HCT116 (cell line): ENCODE results near the gene OR6J1. TPM values are rescaled to one million over a fixed set of nuclear protein-coding genes. Genes with fewer than 3 reads are reported as not detected.
A peak's percentile ranks its signal among the peaks of the same experiment; 100 is the strongest.
"Not testable (repeated sequence)": the region's sequence is repeated elsewhere in the genome, so short reads cannot be mapped to it uniquely, and the experiment has no call there.

ENCODE experiments used
- ATAC-seq: fragments of 200-7000 bp; cut with Tn5 transposase; 2 replicates; pipeline ENCODE4 v1.9.1; 2020; ENCODE audit warnings: mild to moderate bottlenecking, moderate library complexity
- BruUV-seq: library from RNA; stranded (reverse); fragments of 400-500 nt; replicated peaks from 2 replicates; lab custom pipeline; 2021; lab: Mats Ljungman, UMichigan
- CTCF ChIA-PET: fragments of 300-600 bp; sonication (Branson Sonifier 250); formaldehyde crosslinking; loops from one replicate; lab custom pipeline; 2021; ENCODE audit warnings: antibody characterized with exemption; lab: Charles Lee
- POLR2A ChIA-PET: fragments of 300-600, 350-600 bp; sonication (Branson Sonifier 250); formaldehyde crosslinking; loops from one replicate; lab custom pipeline; 2021; ENCODE audit warnings: antibody characterized with exemption; lab: Charles Lee
- RAD21 ChIA-PET, 2 experiments: fragments of 300-600 bp; sonication (Branson Sonifier 250); formaldehyde crosslinking; loops; one replicate each; lab custom pipeline; 2023; ENCODE audit warnings: low total read pairs in 2 of 2; ENCODE audit not compliant: uncharacterized antibody in 2 of 2, unreplicated experiment in 2 of 2, low non-redundant PET in 1 of 2; lab: Charles Lee
- DNase-seq: peaks from one replicate; pipeline ENCODE4 v3.0.0-alpha.2; 2010; ENCODE audit warnings: low read depth, low spot score
- H2AFZ ChIP-seq: fragments of 200-600 bp; shearing (Covaris generic), sonication (generic); 2 replicates; pipeline ENCODE4 v1.6.1; 2017; ENCODE audit warnings: low read depth, mixed run types, mixed read lengths, antibody characterized with exemption, low read length; ENCODE audit not compliant: poor library complexity, severe bottlenecking
- H3K27ac ChIP-seq: 2 replicates; pipeline ENCODE4 v1.5.1; 2012; ENCODE audit warnings: low read depth, low read length
- H3K27me3 ChIP-seq: fragments of 200-600 bp; sonication (generic); 2 replicates; pipeline ENCODE4 v1.6.1; 2016; ENCODE audit warnings: mixed run types, low read length, mixed read lengths; ENCODE audit not compliant: insufficient read depth
- H3K36me3 ChIP-seq, 2 experiments: fragments of 200-500 bp in 1 of 2; fragments of 200-600 bp in 1 of 2; sonication (Bioruptor generic) in 1 of 2; sonication (generic) in 1 of 2; 2 replicates each; pipeline versions ENCODE4 v1.5.1 to v1.6.1; 2014 to 2016; ENCODE audit warnings: low read length in 2 of 2, inconsistent platforms in 1 of 2, mixed read lengths in 1 of 2, mixed run types in 1 of 2; ENCODE audit not compliant: insufficient read depth in 2 of 2, control insufficient read depth in 1 of 2
- H3K4me1 ChIP-seq, 2 experiments: fragments of 200-600 bp in 1 of 2; sonication (generic) in 1 of 2; 2 replicates each; pipeline versions ENCODE4 v1.5.1 to v1.6.1; 2012 to 2017; ENCODE audit warnings: low read length in 2 of 2, inconsistent platforms in 1 of 2, mild to moderate bottlenecking in 1 of 2, mixed read lengths in 1 of 2, mixed run types in 1 of 2, moderate library complexity in 1 of 2; ENCODE audit not compliant: insufficient read depth in 2 of 2, control insufficient read depth in 1 of 2
- H3K4me2 ChIP-seq: fragments of 200-600 bp; sonication (generic); 2 replicates; pipeline ENCODE4 v1.6.1; 2017; ENCODE audit warnings: mixed run types, low read length, mixed read lengths
- H3K4me3 ChIP-seq, 2 experiments: fragments of 200-600 bp in 1 of 2; sonication (generic) in 1 of 2; replicated peaks in 1 of 2; 2 replicates each; pipeline ENCODE4 v1.5.1; 2011 to 2016; ENCODE audit warnings: low read length in 2 of 2, control low read depth in 1 of 2, low read depth in 1 of 2, mild to moderate bottlenecking in 1 of 2, mixed read lengths in 1 of 2, mixed run types in 1 of 2
- H3K79me2 ChIP-seq: fragments of 200-600 bp; sonication (generic); 2 replicates; pipeline ENCODE4 v1.6.1; 2017; ENCODE audit warnings: mild to moderate bottlenecking, mixed run types, low read length, moderate library complexity, mixed read lengths; ENCODE audit not compliant: insufficient read depth
- H3K9ac ChIP-seq: fragments of 200-600 bp; sonication (generic); 2 replicates; pipeline ENCODE4 v1.6.1; 2016; ENCODE audit warnings: low read length, mixed read lengths
- H3K9me2 ChIP-seq: fragments of 200-600 bp; sonication (generic), shearing (Covaris generic); 2 replicates; pipeline ENCODE4 v1.6.1; 2017; ENCODE audit warnings: mixed run types, mild to moderate bottlenecking, moderate library complexity; ENCODE audit not compliant: insufficient read depth
- H3K9me3 ChIP-seq, 2 experiments: fragments of 200-500 bp in 1 of 2; fragments of 200-600 bp in 1 of 2; sonication (Bioruptor generic) in 1 of 2; sonication (generic) in 1 of 2; 2 replicates each; pipeline ENCODE4 v1.6.1; 2014 to 2017; ENCODE audit warnings: low read length in 2 of 2, mixed read lengths in 2 of 2, inconsistent platforms in 1 of 2, low read depth in 1 of 2, mild to moderate bottlenecking in 1 of 2, mixed run types in 1 of 2, moderate library complexity in 1 of 2; ENCODE audit not compliant: control insufficient read depth in 1 of 2, insufficient read depth in 1 of 2
- H4K20me1 ChIP-seq: fragments of 200-600 bp; sonication (generic), shearing (Covaris generic); 2 replicates; pipeline ENCODE4 v1.6.1; 2017; ENCODE audit warnings: mixed run types, mild to moderate bottlenecking, moderate library complexity; ENCODE audit not compliant: insufficient read depth
- MAX ChIP-seq: IDR thresholded peaks from 2 replicates; pipeline ENCODE4 v1.6.1; 2012
- POLR2A ChIP-seq: IDR thresholded peaks from 2 replicates; pipeline ENCODE4 v1.7.0; 2011; ENCODE audit warnings: borderline replicate concordance; ENCODE audit not compliant: insufficient read depth, insufficient read length; ENCODE audit errors: extremely low read depth
- intact Hi-C: fragments of 100-400 bp; cut with micrococcal nuclease; formaldehyde crosslinking; loops from 2 replicates; pipeline ENCODE4 v1.10.0; 2022
- total RNA-seq: library from RNA; stranded (reverse); gene quantifications from one replicate; pipeline ENCODE4 v1.2.1, GENCODE V29; 2021; ENCODE audit not compliant: unreplicated experiment

The OR6J1 gene
- total RNA-seq, 1 experiment from 2014 or later: not detected

GRCh38 chr14:22689199-22689598 is 45.0 kb upstream of the OR6J1 start (continued):
- TF ChIP-seq POLR2A: no peak
- peak; percentile 71; the same call in 1 of the 2 replicates for TF ChIP-seq MAX

GRCh38 chr14:22687969-22688368 is 43.8 kb upstream of the OR6J1 start:
- H3K9me3 ChIP-seq, DNase-seq, H2AFZ ChIP-seq, CTCF ChIA-PET, H3K9me2 ChIP-seq, H3K9ac ChIP-seq, H3K27ac ChIP-seq, ATAC-seq, H3K36me3 ChIP-seq, intact Hi-C loops, POLR2A ChIA-PET, H3K27me3 ChIP-seq, H3K4me3 ChIP-seq, H3K4me2 ChIP-seq, RAD21 ChIA-PET, H3K79me2 ChIP-seq, H4K20me1 ChIP-seq, BruUV-seq: not testable (repeated sequence)
- peaks cover 7 to 32% of the 10 kb centered on the region in 2 experiments for H3K4me1 ChIP-seq

- POLR2A ChIA-PET, DNase-seq, ATAC-seq, H3K79me2 ChIP-seq, H3K27ac ChIP-seq, H3K4me3 ChIP-seq, H3K9me2 ChIP-seq, H4K20me1 ChIP-seq, H3K36me3 ChIP-seq, H3K9me3 ChIP-seq, H3K4me2 ChIP-seq, intact Hi-C loops, H3K9ac ChIP-seq, BruUV-seq, H2AFZ ChIP-seq, CTCF ChIA-PET, H3K27me3 ChIP-seq, RAD21 ChIA-PET: not testable (repeated sequence)
- peaks cover 7 to 29% of the 10 kb centered on the region in 2 experiments for H3K4me1 ChIP-seq
These were observed 42.0 kb upstream of the OR6J1 start for GRCh38 chr14:22686176-22686611.
